GM19193 (cell line): ENCODE results near the gene SERPINA10.

Experiments used
- POLR2A ChIP-seq: IDR thresholded peaks from 4 replicates; pipeline ENCODE4 v1.6.1; 2011; ENCODE audit not compliant: insufficient read depth, insufficient read length; ENCODE audit errors: extremely low read depth

SERPINA10 gene

GRCh38 chr14:94244182-94244581, 48.9 kb downstream of the SERPINA10 start:
- TF ChIP-seq POLR2A = no peak

GRCh38 chr14:94239406-94239805, 53.7 kb downstream of the SERPINA10 start:
- TF ChIP-seq POLR2A = no peak

- no peak for TF ChIP-seq POLR2A
These were observed 55.1 kb downstream of the SERPINA10 start for GRCh38 chr14:94237983-94238382.

DNA sequence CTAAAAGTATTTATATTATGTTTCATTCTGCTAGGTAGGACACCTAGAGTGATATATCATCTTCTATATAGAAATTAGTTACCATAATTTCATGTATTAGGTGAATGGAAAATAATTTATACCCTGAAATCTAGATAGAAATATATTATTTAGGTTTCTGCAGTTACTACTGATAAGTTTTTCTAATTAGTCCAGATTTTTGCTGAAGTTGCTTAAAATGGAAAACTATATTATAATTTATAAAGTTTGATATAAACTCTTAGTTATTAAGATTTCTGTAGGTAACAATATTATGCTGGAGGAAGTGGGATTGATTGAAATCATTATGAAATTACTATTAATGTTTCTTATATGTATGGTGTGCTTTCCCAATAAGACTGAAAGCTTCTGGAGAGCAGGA, 56.0 kb downstream of the SERPINA10 start:
- TF ChIP-seq POLR2A = no peak
